HepG2 (cell line): ENCODE results near the gene RFC1. TPM values are rescaled to one million over a fixed set of nuclear protein-coding genes. Genes with fewer than 3 reads are reported as not detected.

Source experiments
- ADNP ChIP-seq: sonication (generic); formaldehyde crosslinking; IDR thresholded peaks from 2 replicates; pipeline ENCODE4 v1.4.0; 2020; ENCODE audit warnings: missing genetic modification reagents
- AKAP8 ChIP-seq: sonication (generic); formaldehyde crosslinking; IDR thresholded peaks from 2 replicates; pipeline ENCODE4 v1.5.1; 2020; ENCODE audit warnings: mild to moderate bottlenecking, missing genetic modification reagents
- CEBPZ ChIP-seq: IDR thresholded peaks from 2 replicates; pipeline ENCODE4 v1.6.1; 2012; ENCODE audit warnings: low read length, improper control_type of control experiment
- CHD2 ChIP-seq: IDR thresholded peaks from 2 replicates; pipeline ENCODE4 v1.6.1; 2011; ENCODE audit warnings: low read depth, low read length, improper control_type of control experiment
- CREB1 ChIP-seq, 2 experiments: fragments of 450-650 bp in 1 of 2; IDR thresholded peaks; 2 replicates each; pipeline ENCODE4 v1.6.1; 2016 to 2017; ENCODE audit warnings: control low read depth in 1 of 2, mild to moderate bottlenecking in 1 of 2, missing compliant biosample characterization in 1 of 2, missing genetic modification characterization in 1 of 2
- ELF4 ChIP-seq: sonication (generic); formaldehyde crosslinking; IDR thresholded peaks from 2 replicates; pipeline ENCODE4 v1.5.0; 2020; ENCODE audit warnings: missing genetic modification reagents, mild to moderate bottlenecking, moderate library complexity, borderline replicate concordance
- EP300 ChIP-seq, 3 experiments: sonication (generic) in 1 of 3; formaldehyde crosslinking in 1 of 3; IDR thresholded peaks; 2 replicates each; pipeline versions ENCODE4 v1.5.1 to v1.6.1; 2011 to 2020; ENCODE audit warnings: low read depth in 2 of 3, low read length in 2 of 3, borderline replicate concordance in 1 of 3, improper control_type of control experiment in 1 of 3, mild to moderate bottlenecking in 1 of 3, missing genetic modification reagents in 1 of 3, moderate library complexity in 1 of 3
- FOXA1 ChIP-seq, 2 experiments: fragments of 450-650 bp in 1 of 2; sonication (generic) in 1 of 2; formaldehyde crosslinking in 1 of 2; IDR thresholded peaks; 2 replicates each; pipeline versions ENCODE4 v1.4.0 to v1.6.1; 2016 to 2020; ENCODE audit warnings: missing genetic modification reagents in 1 of 2
- IRF9 ChIP-seq: sonication (generic); formaldehyde crosslinking; IDR thresholded peaks from 2 replicates; pipeline ENCODE4 v1.8.0; 2022; ENCODE audit warnings: missing genetic modification reagents, mild to moderate bottlenecking, borderline replicate concordance
- KDM6A ChIP-seq: IDR thresholded peaks from 2 replicates; pipeline ENCODE4 v1.6.1; 2016; ENCODE audit warnings: low read depth
- NR2C2 ChIP-seq: sonication (generic); formaldehyde crosslinking; IDR thresholded peaks from 2 replicates; pipeline ENCODE4 v1.4.0; 2020; ENCODE audit warnings: missing genetic modification reagents, mild to moderate bottlenecking, moderate library complexity, borderline replicate concordance
- RARG ChIP-seq: sonication (generic); formaldehyde crosslinking; IDR thresholded peaks from 2 replicates; pipeline ENCODE4 v1.4.0; 2020; ENCODE audit warnings: low read depth, mild to moderate bottlenecking, missing genetic modification reagents
- SIN3B ChIP-seq: fragments of 150-350 bp; IDR thresholded peaks from 2 replicates; pipeline ENCODE4 v1.6.1; 2014; ENCODE audit warnings: low read length
- ZBTB37 ChIP-seq: sonication (generic); formaldehyde crosslinking; IDR thresholded peaks from 2 replicates; pipeline ENCODE4 v1.4.0; 2020; ENCODE audit warnings: mild to moderate bottlenecking, missing genetic modification reagents
- ZBTB38 ChIP-seq: sonication (generic); formaldehyde crosslinking; IDR thresholded peaks from 2 replicates; pipeline ENCODE4 v1.5.1; 2020; ENCODE audit warnings: mild to moderate bottlenecking, missing genetic modification reagents
- ZFP62 ChIP-seq: sonication (generic); formaldehyde crosslinking; IDR thresholded peaks from 2 replicates; pipeline ENCODE4 v1.4.0; 2020; ENCODE audit warnings: missing genetic modification reagents
- ZNF530 ChIP-seq: sonication (generic); formaldehyde crosslinking; IDR thresholded peaks from 2 replicates; pipeline ENCODE4 v1.5.0; 2020; ENCODE audit warnings: low read depth, mild to moderate bottlenecking, missing genetic modification reagents
- ZNF740 ChIP-seq: sonication (generic); formaldehyde crosslinking; IDR thresholded peaks from 2 replicates; pipeline ENCODE4 v1.4.0; 2020; ENCODE audit warnings: missing genetic modification reagents
- ZNF841 ChIP-seq: sonication (generic); formaldehyde crosslinking; IDR thresholded peaks from 2 replicates; pipeline ENCODE4 v1.8.1; 2023; ENCODE audit warnings: missing genetic modification reagents, borderline replicate concordance
- ZXDC ChIP-seq: sonication (generic); formaldehyde crosslinking; IDR thresholded peaks from 2 replicates; pipeline ENCODE4 v1.5.0; 2020; ENCODE audit warnings: mild to moderate bottlenecking, missing genetic modification reagents
- polyA plus RNA-seq, 8 experiments: library from polyadenylated mRNA; depleted of rRNA in 3 of 8; stranded (reverse) in 7 of 8; unstranded in 1 of 8; fragments of >200 nt; fragmentation: Illumina TruSeq in 4 of 8; extraction: Trizol in 4 of 8; gene quantifications; 2 replicates each; pipeline versions ENCODE4 v1.2.1 to v1.2.3, GENCODE V29; 2011 to 2016; ENCODE audit warnings: low read depth in 4 of 8, missing spikeins in 1 of 8, mixed read lengths in 1 of 8; ENCODE audit not compliant: insufficient read depth in 1 of 8
- total RNA-seq, 5 experiments: library from RNA; depleted of rRNA; stranded (reverse); fragments of >200 nt; fragmentation: Illumina TruSeq; extraction: Trizol; gene quantifications; 2 replicates each; pipeline ENCODE4 v1.2.3, GENCODE V29; 2016; ENCODE audit warnings: low read depth in 1 of 5

RFC1 gene
- total and polyA plus RNA-seq, 2 of the 13 experiments (the other 11 are each of a cell fraction or from before 2014, with no cell fraction given), result 15.9 to 78.8 TPM

GRCh38 chr4:39341075-39341725 lies 25.0 kb downstream of the RFC1 start (continued):
- TF ChIP-seq IRF9 (CRISPR knock-in tag) (no peak), ZFP62 (CRISPR knock-in tag) (no peak), FOXA1 (IDR thresholded peaks at IDR 0.05) (no peak), FOXA1 (CRISPR knock-in tag; IDR thresholded peaks at IDR 0.05) (peak; percentile 55), ZBTB38 (CRISPR knock-in tag) (no peak), KDM6A (CRISPR knock-in tag) (peak; percentile 52; the same call in 1 of the 2 replicates), ZXDC (no peak), NR2C2 (CRISPR knock-in tag) (peak; percentile 81; the same call in 1 of the 2 replicates), AKAP8 (CRISPR knock-in tag) (0 out of 2 replicates have a peak, but pooled peaks have one; percentile 51), ZNF841 (no peak), ZNF530 (no peak), CREB1 (IDR thresholded peaks at IDR 0.05) (peak; percentile 52), CREB1 (CRISPR knock-in tag; IDR thresholded peaks at IDR 0.05) (peak; percentile 86), RARG (CRISPR knock-in tag) (0 out of 2 replicates have a peak, but pooled peaks have one; percentile 56), EP300 (IDR thresholded peaks at IDR 0.05; ENCODE audit: low read depth in 2 of 2, low read length in 2 of 2) (peak; percentile 15 to 84; a peak in 3 of 4 replicates), EP300 (CRISPR knock-in tag; IDR thresholded peaks at IDR 0.05; ENCODE audit: borderline replicate concordance) (peak; percentile 81; the same call in 1 of the 2 replicates), ADNP (CRISPR knock-in tag) (no peak), ELF4 (CRISPR knock-in tag) (no peak), ZNF740 (no peak), CEBPZ (no peak), CHD2 (no peak), ZBTB37 (no peak), SIN3B (no peak)
